ENCODE measurements around the gene CCNL2. TPM values are rescaled to one million over a fixed set of nuclear protein-coding genes. Genes with fewer than 3 reads are reported as not detected.

The CCNL2 gene
- total RNA-seq, 2 experiments from 2014 or later: 110 to 112 TPM

DNA sequence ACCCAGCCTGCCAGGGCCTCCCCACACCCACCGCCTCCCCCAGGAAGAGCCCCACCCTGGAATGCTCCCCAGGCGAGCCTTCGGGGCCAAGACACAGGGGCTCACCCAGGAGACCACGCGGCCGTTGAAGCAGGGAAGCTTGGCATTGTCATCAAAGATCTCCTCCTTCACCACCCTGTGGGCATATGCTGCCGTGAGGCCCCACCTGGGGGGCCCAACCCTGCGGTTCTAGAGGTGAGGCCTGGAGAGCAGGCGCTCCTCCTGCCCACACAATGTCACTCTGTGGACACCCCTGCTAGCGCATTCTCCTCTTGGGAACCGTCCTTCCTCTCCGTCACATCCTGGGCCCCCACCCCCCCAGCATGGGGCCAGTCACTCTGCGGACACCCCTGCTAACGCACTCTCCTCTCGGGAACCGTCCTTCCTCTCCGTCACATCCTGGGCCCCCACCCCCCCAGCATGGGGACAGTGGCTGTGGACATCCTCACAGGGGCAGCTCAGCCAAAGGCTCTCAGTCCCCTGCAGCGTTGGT, 56.5 kb downstream of the CCNL2 start:
- ChIA-PET CTCF (no interaction called here), POLR2A (no interaction called here)

DNA sequence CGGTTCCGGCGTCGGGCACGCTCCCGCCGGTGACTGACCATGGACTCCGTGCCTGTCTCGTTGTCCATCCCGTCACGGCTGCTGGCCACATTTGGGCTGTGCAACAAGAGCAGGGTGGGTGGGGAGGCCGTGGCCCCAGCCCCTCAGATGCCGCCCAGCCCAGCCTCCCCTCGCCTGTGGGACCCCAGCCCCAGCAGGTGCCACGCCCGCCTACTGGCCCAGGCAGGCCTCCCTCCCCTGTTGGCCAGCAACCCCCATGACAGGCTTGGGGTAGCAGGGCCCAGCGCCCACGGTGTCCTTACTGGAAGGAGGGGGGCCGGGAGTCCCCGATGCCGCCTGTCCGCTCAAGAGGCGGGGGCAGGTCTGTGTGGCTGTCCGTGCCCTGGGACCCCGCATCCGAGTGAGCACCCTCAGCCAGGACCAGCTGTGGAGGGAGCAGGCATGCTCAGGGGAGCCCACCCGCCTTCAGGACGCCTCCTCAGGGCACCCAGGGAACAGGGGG, 57.0 kb downstream of the CCNL2 start:
- CTCF ChIA-PET: no interaction called here

DNA sequence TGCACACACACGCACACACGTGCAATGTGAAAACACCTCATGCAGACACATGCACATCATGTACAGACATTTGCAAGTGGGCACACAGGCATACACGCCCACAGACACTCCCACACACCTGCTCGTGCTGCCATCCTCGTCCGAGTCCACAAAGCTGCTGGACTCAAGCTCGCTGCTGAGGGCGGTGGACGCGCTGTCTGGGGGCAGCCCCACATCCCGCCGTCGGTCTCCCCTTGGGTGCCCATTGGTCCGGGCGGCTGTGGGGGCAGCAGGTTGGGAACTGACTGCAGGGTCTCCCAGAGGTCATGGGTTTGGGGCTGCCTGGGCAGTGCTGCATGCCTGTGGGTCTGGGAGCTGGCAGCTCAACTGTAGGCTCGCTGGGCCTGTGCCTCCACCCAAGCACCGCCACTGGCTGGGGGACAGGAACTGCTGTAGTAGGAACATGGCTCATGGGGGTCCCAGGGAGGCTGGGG, 57.5 kb downstream of the CCNL2 start:
- ChIA-PET POLR2A (no interaction called here), CTCF (no interaction called here)

More for the DNA sequence above, 57.0 kb downstream of the CCNL2 start:
- POLR2A ChIA-PET: no interaction called here

DNA sequence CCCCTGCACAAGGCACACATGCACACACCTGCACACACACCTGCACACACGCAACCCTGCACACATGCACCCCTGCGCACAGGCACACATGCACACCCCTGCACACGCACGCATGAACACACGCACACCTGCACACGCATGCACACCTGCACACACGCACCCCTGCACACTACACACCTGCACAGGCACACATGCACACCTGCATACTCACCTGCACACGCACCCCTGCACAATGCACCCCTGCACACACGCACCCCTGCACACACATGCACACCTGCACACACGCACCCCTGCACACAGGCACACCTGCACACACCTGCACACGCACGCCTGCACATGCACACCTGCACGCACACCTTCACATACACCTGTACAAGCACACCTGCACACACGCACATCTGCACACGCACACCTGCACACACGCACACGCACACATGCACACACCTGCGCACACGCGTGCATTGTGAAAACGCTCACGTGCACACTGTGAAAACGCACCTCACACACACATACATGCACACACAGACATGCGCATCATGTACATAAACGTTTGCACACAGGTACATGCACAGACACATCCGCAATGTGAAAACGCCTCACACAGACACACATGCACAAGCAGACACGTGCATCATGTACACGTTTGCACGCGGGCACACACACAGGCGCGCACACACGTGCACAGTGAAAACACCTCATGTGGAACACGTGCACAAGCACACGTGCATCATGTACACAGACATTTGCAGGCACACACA, 58.2 kb downstream of the CCNL2 start:
- ChIA-PET CTCF (no interaction called here), POLR2A (no interaction called here)

DNA sequence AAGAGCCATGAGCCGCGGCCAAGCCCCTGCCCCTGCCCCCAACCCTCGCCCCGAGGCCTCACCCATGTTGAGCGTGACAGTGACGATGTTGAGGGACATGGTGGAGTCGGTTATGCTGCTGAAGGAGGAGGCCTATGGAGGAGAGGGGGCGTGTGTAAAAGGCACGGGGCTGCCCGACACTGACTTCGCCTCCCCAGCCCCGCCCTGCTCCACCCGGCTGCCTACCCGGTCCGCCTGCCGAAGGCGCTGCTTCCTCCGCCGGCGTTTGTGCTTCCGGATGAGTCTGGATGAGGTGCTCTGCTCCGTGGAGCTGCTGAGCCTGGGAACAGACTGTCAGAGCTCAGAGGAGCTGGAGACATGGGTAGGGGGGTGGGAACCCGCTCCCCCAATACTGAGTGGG, 59.0 kb downstream of the CCNL2 start:
- POLR2A ChIA-PET: no interaction called here
- CTCF ChIA-PET: no interaction called here

DNA sequence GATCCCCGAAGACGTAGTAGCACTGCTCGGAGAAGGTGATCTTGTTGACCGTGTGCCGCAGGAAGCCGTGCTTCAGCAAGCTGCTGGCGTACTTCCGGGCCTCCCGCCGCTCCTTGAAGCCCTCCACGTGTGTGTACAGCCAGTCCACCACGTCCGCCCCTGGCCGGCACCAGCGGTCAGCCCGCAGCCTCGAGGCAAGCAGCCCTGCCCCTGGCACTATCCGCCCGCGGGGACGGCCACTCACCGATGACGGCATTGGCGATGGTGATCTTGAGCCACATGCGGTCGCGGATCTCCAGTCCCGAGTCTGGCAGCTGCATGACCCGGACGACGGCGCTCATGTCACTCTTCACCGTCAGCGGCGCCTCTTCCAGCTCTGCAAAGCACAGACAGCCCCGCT, 60.9 kb downstream of the CCNL2 start:
- ChIA-PET CTCF (no interaction called here), POLR2A (no interaction called here)

GRCh38 chr1:1337793-1338147, 61.4 kb downstream of the CCNL2 start:
- ChIA-PET POLR2A (no interaction called here), CTCF (no interaction called here)

DNA sequence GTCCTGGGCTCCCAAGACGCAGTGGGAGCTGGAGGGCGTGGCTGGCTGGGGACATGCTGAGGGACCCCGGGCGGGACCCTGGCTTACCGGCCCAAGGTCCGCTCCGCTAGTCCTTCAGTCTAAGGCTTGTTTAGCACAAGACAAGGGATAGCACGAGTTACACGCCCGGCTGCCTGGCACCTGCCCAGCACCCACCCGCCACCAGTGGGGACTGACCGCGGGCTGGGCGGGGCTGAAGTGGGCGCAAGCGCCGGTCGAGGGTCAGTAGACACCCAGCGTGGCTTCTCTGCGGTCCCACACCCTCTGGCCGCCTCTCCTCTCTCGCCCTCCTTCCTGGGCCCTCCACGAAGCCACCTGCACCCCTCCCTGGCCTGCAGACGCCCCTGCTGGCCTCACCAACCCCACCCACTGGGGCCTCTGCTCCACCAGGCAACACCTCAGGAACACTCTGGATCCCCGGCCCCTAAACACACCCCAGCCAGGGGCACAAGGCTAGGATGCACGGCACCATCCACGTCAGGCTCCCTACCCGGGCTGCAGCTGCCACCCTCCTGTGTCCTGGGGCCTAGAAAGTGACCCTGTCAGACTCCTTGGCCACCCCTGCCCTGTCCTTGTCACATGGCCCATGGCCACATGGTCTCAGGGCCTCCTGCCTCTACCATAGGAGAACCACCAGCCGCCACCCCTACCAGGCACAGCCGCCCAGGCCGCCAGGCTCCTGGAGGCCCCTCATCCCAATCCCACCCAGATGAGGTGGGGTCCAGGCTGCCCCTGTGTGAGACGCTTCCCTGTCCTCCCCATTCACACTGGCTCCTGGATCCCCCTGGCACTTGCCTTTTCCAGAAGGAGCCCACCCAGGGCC, 62.0 kb downstream of the CCNL2 start:
- ChIA-PET POLR2A (no interaction called here), CTCF (no interaction called here)

DNA sequence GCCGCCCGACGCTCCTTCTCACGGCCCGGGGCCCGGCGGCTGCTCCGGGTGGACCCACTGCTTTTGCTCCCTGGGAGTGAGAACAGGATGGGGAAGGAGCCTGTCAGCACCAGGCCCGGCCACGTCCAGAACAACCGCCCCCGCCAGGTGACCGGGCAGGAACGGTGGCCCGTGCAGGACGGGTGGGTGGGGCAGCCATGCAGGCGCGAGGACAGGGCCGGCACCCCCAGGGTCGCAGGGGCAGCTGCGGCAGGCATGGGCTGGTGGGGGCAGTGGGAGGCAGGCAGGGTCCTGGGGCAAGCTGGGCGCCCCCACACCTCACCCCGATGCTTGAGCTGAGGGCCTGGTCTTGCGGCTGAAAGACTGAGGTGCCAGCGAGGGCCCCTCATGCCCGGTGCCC, 62.7 kb downstream of the CCNL2 start:
- POLR2A ChIA-PET: interaction anchor here (0.5 kb wide), 1 partner anchor 66 kb away, joined by 4 read pairs; no protein-coding TSS in a partner anchor
- CTCF ChIA-PET: no interaction called here

GRCh38 chr1:1335792-1336248, 63.3 kb downstream of the CCNL2 start:
- ChIA-PET CTCF (interaction anchor here (1.0 kb wide), 1 partner anchor 213 kb away, joined by 3 read pairs; no protein-coding TSS in a partner anchor), POLR2A (interaction anchor here (0.5 kb wide), 2 partner anchors 67 to 164 kb away, joined by 4 to 5 read pairs; no protein-coding TSS in a partner anchor)

Other genes starting within 250 kb of the CCNL2 start
- gene TTLL10, start 225.5 kb downstream of the CCNL2 start, total RNA-seq: not detected
- gene TNFRSF18, start 192.7 kb downstream of the CCNL2 start, total RNA-seq: 10 to 100 TPM; 79.2 to 80.8 TPM
- gene TNFRSF4, start 185.2 kb downstream of the CCNL2 start, total RNA-seq: 100 to 1,000 TPM; 152 to 154 TPM
- 100 to 1,000 TPM; 142 to 147 TPM for gene SDF4, start 167.3 kb downstream of the CCNL2 start, total RNA-seq
- 10 to 100 TPM; 22.4 to 23.0 TPM for gene B3GALT6, start 167.1 kb downstream of the CCNL2 start, total RNA-seq
- 1 to 10 TPM in 1 of 2 experiments, under 1 TPM in 1; 0.96 to 1.2 TPM for gene C1QTNF12, start 152.6 kb downstream of the CCNL2 start, total RNA-seq
- gene UBE2J2, start 125.5 kb downstream of the CCNL2 start, total RNA-seq: 10 to 100 TPM; 76.5 to 80.1 TPM
- 1 to 10 TPM; 3.1 to 4.7 TPM for gene SCNN1D, start 118.9 kb downstream of the CCNL2 start, total RNA-seq
- 10 to 100 TPM; 33.6 to 38.3 TPM for gene ACAP3, start 91.4 kb downstream of the CCNL2 start, total RNA-seq
- 10 to 100 TPM; 31.7 to 34.2 TPM for gene PUSL1, start 90.7 kb downstream of the CCNL2 start, total RNA-seq
- 100 to 1,000 TPM; 124 to 125 TPM for gene INTS11, start 74.7 kb downstream of the CCNL2 start, total RNA-seq
- gene CPTP, start 74.5 kb downstream of the CCNL2 start, total RNA-seq: 10 to 100 TPM; 15.6 to 16.0 TPM
- under 1 TPM; 0.17 to 0.27 TPM for gene TAS1R3, start 68.1 kb downstream of the CCNL2 start, total RNA-seq
- 10 to 100 TPM; 43.8 to 45.2 TPM for gene DVL1, start 49.9 kb downstream of the CCNL2 start, total RNA-seq
- gene MXRA8, start 40.8 kb downstream of the CCNL2 start, total RNA-seq: under 1 TPM; 0.29 to 0.55 TPM
- gene AURKAIP1, start 24.1 kb downstream of the CCNL2 start, total RNA-seq: 100 to 1,000 TPM; 164 to 167 TPM
- gene MRPL20, start 8.0 kb upstream of the CCNL2 start, total RNA-seq: 100 to 1,000 TPM; 191 to 196 TPM
- not detected for gene ANKRD65, start 21.9 kb upstream of the CCNL2 start, total RNA-seq
- 1 to 10 TPM in 1 of 2 experiments, under 1 TPM in 1; 0.89 to 1.2 TPM for gene VWA1, start 36.4 kb upstream of the CCNL2 start, total RNA-seq
- 1 to 10 TPM; 1.0 to 1.3 TPM for gene ATAD3C, start 50.4 kb upstream of the CCNL2 start, total RNA-seq
- 10 to 100 TPM; 82.9 to 93.1 TPM for gene ATAD3B, start 72.4 kb upstream of the CCNL2 start, total RNA-seq
- 10 to 100 TPM; 92.8 to 97.5 TPM for gene ATAD3A, start 112.8 kb upstream of the CCNL2 start, total RNA-seq
- gene TMEM240, start 141.3 kb upstream of the CCNL2 start, total RNA-seq: under 1 TPM in 1 of 2 experiments, not detected in 1; 0.48 TPM
- 100 to 1,000 TPM; 121 to 126 TPM for gene SSU72, start 175.5 kb upstream of the CCNL2 start, total RNA-seq
- gene FNDC10, start 200.8 kb upstream of the CCNL2 start, total RNA-seq: 1 to 10 TPM; 3.0 to 3.2 TPM
- gene MIB2, start 216.2 kb upstream of the CCNL2 start, total RNA-seq: 10 to 100 TPM; 40.5 to 41.3 TPM
- gene MMP23B, start 232.8 kb upstream of the CCNL2 start, total RNA-seq: 1 to 10 TPM; 2.1 to 2.7 TPM